ENCODE measurements around the gene AFF3. TPM values are rescaled to one million over a fixed set of nuclear protein-coding genes. Genes with fewer than 3 reads are reported as not detected.

AFF3 gene
- total and polyA plus RNA-seq, 2 of the 4 experiments (the other 2 are of a cell fraction): 12.9 to 14.3 TPM

- no peak overlapping the region for H2BK15ac ChIP-seq (ENCODE audit: low read depth, low read length)
- no peak overlapping the region for H3K4me3 ChIP-seq (ENCODE audit: insufficient read depth, low read depth, low read length)
- no peak overlapping the region for H2BK20ac ChIP-seq (ENCODE audit: low read depth, low read length)
- no peaks in the 10 kb centered on the region for H4K20me1 ChIP-seq (ENCODE audit: insufficient read depth, low read length)
- ChIA-PET POLR2A (ENCODE audit: unreplicated experiment) (no interaction called here), CTCF (no interaction called here)
- no peak overlapping the region for H2BK5ac ChIP-seq (ENCODE audit: low read depth, low read length, poor library complexity, severe bottlenecking)
- BruUV-seq (replicated peaks): no TSS peak
- H2AFZ ChIP-seq (replicated peaks; ENCODE audit: low read length, poor library complexity): no peak overlapping the region
- TF ChIP-seq MXI1 (IDR thresholded peaks at IDR 0.05; ENCODE audit: borderline replicate concordance, low read depth, low read length): no peak
- TF ChIP-seq CEBPB (IDR thresholded peaks at IDR 0.05; ENCODE audit: low read depth, low read length): no peak
- TF ChIP-seq RCOR1 (IDR thresholded peaks at IDR 0.05; ENCODE audit: insufficient replicate concordance, low read length): no peak
- TF ChIP-seq FOS (IDR thresholded peaks at IDR 0.05; ENCODE audit: low read depth, low read length): no peak
- no peak for TF ChIP-seq NFE2L2 (IDR thresholded peaks at IDR 0.05; ENCODE audit: low read depth, low read length)
- TF ChIP-seq USF2 (IDR thresholded peaks at IDR 0.05; ENCODE audit: low read depth, low read length): no peak
- TF ChIP-seq CHD1 (IDR thresholded peaks at IDR 0.05; ENCODE audit: low read depth, low read length): no peak
- no CpG with 5 or more reads among the region's 2 CpGs for WGBS, 2 experiments (ENCODE audit: extremely low coverage in 2 of 2, insufficient read length in 1 of 2)
- intact Hi-C loops (cut with micrococcal nuclease) (no loop called here), dilution Hi-C loops (cut with HindIII; ENCODE audit: low sequenced_read_pairs, unreplicated experiment) (no loop called here), in situ Hi-C loops (cut with MboI; ENCODE audit: low sequenced_read_pairs) (loop anchor here (25.0 kb wide), 1 partner anchor 887 kb away; no protein-coding TSS in a partner anchor)
- H4K5ac ChIP-seq (ENCODE audit: low read depth, low read length): no peak overlapping the region
- peaks cover 27% of the 10 kb centered on the region for H3K27me3 ChIP-seq (ENCODE audit: control insufficient read depth, insufficient read depth, low read length)
- ATAC-seq (ENCODE audit: low read depth): no peak
- no peak for DNase-seq
- no peak overlapping the region for H2AK5ac ChIP-seq (ENCODE audit: low read depth, low read length)
- no peak overlapping the region for H3K4me2 ChIP-seq (ENCODE audit: low read depth, low read length)
- no peak overlapping the region for H2AK9ac ChIP-seq (replicated peaks; ENCODE audit: low read depth, low read length, poor library complexity)
- no peaks in the 10 kb centered on the region for H3K36me3 ChIP-seq (ENCODE audit: control insufficient read depth, insufficient read depth, low read length)
- H3K79me1 ChIP-seq (ENCODE audit: low read depth in 1 of 2, low read length in 2 of 2): no peaks in the 10 kb centered on the region
- H2BK120ac ChIP-seq (ENCODE audit: low read depth, low read length): no peak overlapping the region
- no peak overlapping the region for H3K56ac ChIP-seq (ENCODE audit: extremely low read depth, insufficient read depth, low read length)
- no peak overlapping the region for H3K23ac ChIP-seq (ENCODE audit: low read depth, low read length)
- no peak overlapping the region for H3K9ac ChIP-seq (ENCODE audit: low read depth, low read length)
- no peaks in the 10 kb centered on the region for H3K4me1 ChIP-seq (ENCODE audit: control insufficient read depth, insufficient read depth, low read length)
- no peak overlapping the region for H3K18ac ChIP-seq (ENCODE audit: low read depth, low read length)
- H3K9me1 ChIP-seq (ENCODE audit: insufficient read depth, low read length): no peaks in the 10 kb centered on the region; the same call in 1 of the 2 replicates
- no peaks in the 10 kb centered on the region; the same call in 1 of the 2 replicates for H3K9me3 ChIP-seq (ENCODE audit: control insufficient read depth, insufficient read depth, low read length)
- no peak overlapping the region for H3K4ac ChIP-seq (ENCODE audit: low read depth, low read length)
- H4K91ac ChIP-seq (ENCODE audit: insufficient read depth, low read depth, low read length): no peak overlapping the region
- H3K27ac ChIP-seq (ENCODE audit: insufficient read depth, low read length): no peak overlapping the region
- no peak overlapping the region for H4K8ac ChIP-seq (ENCODE audit: low read depth in 2 of 2, low read length in 2 of 2)
- no peak overlapping the region for H3K14ac ChIP-seq (replicated peaks; ENCODE audit: low read depth, low read length)
These were observed 618.3 kb downstream of the AFF3 start for GRCh38 chr2:99524056-99524455.

Data from IMR-90 (cell line).